HL-60 (cell line): ENCODE results near the gene LCA5L.

Experiments
- GABPA ChIP-seq: IDR thresholded peaks from 2 replicates; pipeline ENCODE4 v1.6.1; 2012; ENCODE audit warnings: low read depth
- POLR2AphosphoS5 ChIP-seq: IDR thresholded peaks from 2 replicates; pipeline ENCODE4 v1.6.1; 2012; ENCODE audit warnings: low read depth
- TF ChIP-seq, protein P1 (sequence below): IDR thresholded peaks from one replicate; pipeline ENCODE4 v1.5.1; 2011; ENCODE audit warnings: low read length, control low read depth, inconsistent platforms; ENCODE audit not compliant: insufficient read depth
- TF ChIP-seq, protein P2 (sequence below): IDR thresholded peaks from 2 replicates; pipeline ENCODE4 v1.6.1; 2012; ENCODE audit warnings: low read depth; ENCODE audit not compliant: insufficient replicate concordance

DNA sequence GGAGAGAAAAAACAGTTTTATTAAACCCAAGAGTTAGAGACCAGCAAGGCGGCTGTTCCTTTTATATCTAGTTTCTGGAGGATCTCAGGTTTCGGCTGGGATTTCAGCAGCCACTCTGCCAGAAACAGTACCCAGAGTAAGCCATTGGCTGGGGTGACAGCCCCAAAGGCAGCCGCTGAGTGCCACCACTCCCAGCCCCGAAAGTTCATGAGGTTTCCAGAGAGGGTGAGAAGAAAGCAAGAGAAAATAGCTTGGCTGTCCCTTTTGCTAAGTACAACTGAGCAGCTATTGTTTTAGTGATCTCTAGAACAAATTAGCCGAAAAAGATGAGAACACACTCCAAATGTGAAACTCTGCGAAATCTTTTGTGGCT lies 7.4 kb upstream of the LCA5L start:
- TF ChIP-seq, protein P1, sequence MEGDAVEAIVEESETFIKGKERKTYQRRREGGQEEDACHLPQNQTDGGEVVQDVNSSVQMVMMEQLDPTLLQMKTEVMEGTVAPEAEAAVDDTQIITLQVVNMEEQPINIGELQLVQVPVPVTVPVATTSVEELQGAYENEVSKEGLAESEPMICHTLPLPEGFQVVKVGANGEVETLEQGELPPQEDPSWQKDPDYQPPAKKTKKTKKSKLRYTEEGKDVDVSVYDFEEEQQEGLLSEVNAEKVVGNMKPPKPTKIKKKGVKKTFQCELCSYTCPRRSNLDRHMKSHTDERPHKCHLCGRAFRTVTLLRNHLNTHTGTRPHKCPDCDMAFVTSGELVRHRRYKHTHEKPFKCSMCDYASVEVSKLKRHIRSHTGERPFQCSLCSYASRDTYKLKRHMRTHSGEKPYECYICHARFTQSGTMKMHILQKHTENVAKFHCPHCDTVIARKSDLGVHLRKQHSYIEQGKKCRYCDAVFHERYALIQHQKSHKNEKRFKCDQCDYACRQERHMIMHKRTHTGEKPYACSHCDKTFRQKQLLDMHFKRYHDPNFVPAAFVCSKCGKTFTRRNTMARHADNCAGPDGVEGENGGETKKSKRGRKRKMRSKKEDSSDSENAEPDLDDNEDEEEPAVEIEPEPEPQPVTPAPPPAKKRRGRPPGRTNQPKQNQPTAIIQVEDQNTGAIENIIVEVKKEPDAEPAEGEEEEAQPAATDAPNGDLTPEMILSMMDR, result no peak
- TF ChIP-seq, protein P2, sequence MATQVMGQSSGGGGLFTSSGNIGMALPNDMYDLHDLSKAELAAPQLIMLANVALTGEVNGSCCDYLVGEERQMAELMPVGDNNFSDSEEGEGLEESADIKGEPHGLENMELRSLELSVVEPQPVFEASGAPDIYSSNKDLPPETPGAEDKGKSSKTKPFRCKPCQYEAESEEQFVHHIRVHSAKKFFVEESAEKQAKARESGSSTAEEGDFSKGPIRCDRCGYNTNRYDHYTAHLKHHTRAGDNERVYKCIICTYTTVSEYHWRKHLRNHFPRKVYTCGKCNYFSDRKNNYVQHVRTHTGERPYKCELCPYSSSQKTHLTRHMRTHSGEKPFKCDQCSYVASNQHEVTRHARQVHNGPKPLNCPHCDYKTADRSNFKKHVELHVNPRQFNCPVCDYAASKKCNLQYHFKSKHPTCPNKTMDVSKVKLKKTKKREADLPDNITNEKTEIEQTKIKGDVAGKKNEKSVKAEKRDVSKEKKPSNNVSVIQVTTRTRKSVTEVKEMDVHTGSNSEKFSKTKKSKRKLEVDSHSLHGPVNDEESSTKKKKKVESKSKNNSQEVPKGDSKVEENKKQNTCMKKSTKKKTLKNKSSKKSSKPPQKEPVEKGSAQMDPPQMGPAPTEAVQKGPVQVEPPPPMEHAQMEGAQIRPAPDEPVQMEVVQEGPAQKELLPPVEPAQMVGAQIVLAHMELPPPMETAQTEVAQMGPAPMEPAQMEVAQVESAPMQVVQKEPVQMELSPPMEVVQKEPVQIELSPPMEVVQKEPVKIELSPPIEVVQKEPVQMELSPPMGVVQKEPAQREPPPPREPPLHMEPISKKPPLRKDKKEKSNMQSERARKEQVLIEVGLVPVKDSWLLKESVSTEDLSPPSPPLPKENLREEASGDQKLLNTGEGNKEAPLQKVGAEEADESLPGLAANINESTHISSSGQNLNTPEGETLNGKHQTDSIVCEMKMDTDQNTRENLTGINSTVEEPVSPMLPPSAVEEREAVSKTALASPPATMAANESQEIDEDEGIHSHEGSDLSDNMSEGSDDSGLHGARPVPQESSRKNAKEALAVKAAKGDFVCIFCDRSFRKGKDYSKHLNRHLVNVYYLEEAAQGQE, result no peak
- no peak for TF ChIP-seq POLR2AphosphoS5
- TF ChIP-seq GABPA, result no peak
